Esophagus (tissue), 2 donors: ENCODE measurements around the gene KATNA1. TPM values are rescaled to one million over a fixed set of nuclear protein-coding genes. Genes with fewer than 3 reads are reported as not detected.
"Not testable (repeated sequence)": the region's sequence is repeated elsewhere in the genome, so short reads cannot be mapped to it uniquely, and the experiment has no call there.

ENCODE experiments used
- H3K27ac ChIP-seq, 2 donors: one replicate each; pipeline ENCODE4 v1.5.1; 2013; ENCODE audit warnings: low read depth in 2 of 2, mild to moderate bottlenecking in 2 of 2, inconsistent platforms in 1 of 2, low read length in 1 of 2, moderate library complexity in 1 of 2
- H3K27me3 ChIP-seq, 2 donors: one replicate each; pipeline ENCODE4 v1.6.1; 2013; ENCODE audit warnings: low read length in 2 of 2, control low read depth in 1 of 2, mild to moderate bottlenecking in 1 of 2; ENCODE audit not compliant: insufficient read depth in 2 of 2, control insufficient read depth in 1 of 2
- H3K36me3 ChIP-seq, 2 donors: one replicate each; pipeline ENCODE4 v1.6.1; 2013; ENCODE audit warnings: low read length in 1 of 2; ENCODE audit not compliant: control insufficient read depth in 2 of 2, insufficient read depth in 2 of 2
- H3K4me1 ChIP-seq, 2 donors: one replicate each; pipeline ENCODE4 v1.6.1; 2013; ENCODE audit warnings: low read length in 1 of 2; ENCODE audit not compliant: control insufficient read depth in 2 of 2, insufficient read depth in 2 of 2
- H3K4me3 ChIP-seq, 2 donors: one replicate each; pipeline ENCODE4 v1.5.1; 2013; ENCODE audit warnings: low read length in 2 of 2, mild to moderate bottlenecking in 2 of 2, low read depth in 1 of 2, moderate library complexity in 1 of 2
- H3K9me3 ChIP-seq, 2 donors: one replicate each; pipeline ENCODE4 v1.6.1; 2013; ENCODE audit warnings: mild to moderate bottlenecking in 2 of 2, low read depth in 1 of 2, low read length in 1 of 2, moderate library complexity in 1 of 2; ENCODE audit not compliant: control insufficient read depth in 2 of 2, insufficient read depth in 1 of 2
- WGBS, 2 donors: extraction: QIAGEN DNeasy Blood & Tissue Kit; methylation state at CpG; one replicate each; pipeline ENCODE4 v1.1.7; 2013; 5-methylcytosine and 5-hydroxymethylcytosine counted together
- polyA plus RNA-seq, 2 donors: library from polyadenylated mRNA; stranded (reverse); fragments of 200-250 nt; gene quantifications; one replicate each; pipeline ENCODE4 v1.2.3, GENCODE V29; 2013
- donor health status: healthy with polysubstance abuse.
- donor health status: Bipolar disorder and iron deficiency.

Gene KATNA1
- polyA plus RNA-seq, 2 donors, result 6.8 to 12.1 TPM

DNA sequence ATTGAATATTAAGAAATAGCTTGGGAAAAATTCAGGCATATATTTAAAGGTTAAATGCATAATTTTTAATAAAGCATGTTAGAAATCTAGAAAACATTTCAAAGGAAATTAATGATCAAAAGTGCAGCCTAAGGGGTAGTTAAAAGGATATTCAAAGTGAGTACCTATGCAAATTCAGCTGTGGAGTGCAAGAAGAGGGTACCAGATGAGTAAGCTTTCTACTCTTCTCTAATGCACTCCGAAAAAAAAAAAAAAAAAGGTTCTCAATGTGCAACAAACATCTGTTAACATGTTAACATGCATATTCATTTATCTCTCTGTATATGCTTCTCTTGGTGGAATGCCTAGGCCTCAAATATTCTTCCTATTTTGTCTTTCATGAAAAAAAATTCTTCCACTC lies 32.0 kb upstream of the KATNA1 start:
- Histone ChIP-seq H3K4me3 (no peak overlapping the region), H3K36me3 (peaks cover 9 to 14% of the 10 kb centered on the region in 2 donors), H3K27ac (no peak overlapping the region), H3K27me3 (no peaks in the 10 kb centered on the region), H3K9me3 (no peaks in the 10 kb centered on the region), H3K4me1 (no peaks in the 10 kb centered on the region)
- 43 to 54% methylated on average over 1 of the region's 1 CpG for WGBS, 2 donors

DNA sequence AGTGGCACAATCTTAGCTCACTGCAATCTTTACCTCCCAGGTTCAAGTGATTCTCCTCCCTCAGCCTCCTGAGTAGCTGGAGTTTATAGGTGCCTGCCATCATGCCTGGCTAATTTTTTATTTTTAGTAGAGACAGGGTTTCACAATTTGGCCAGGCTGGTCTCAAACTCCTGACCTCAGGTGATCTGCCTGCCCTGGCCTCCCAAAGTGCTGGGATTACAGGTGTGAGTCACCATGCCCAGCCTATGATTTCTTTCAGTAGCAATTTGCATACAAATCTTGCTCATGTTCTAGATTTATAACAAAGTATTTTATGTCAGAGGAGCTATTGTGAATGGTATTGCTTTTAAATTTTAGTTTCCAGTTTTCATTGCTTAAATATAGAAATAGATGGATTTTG lies 23.8 kb upstream of the KATNA1 start:
- not testable (repeated sequence) for H3K4me3 ChIP-seq, H3K4me1 ChIP-seq, H3K9me3 ChIP-seq, H3K27ac ChIP-seq, H3K27me3 ChIP-seq
- H3K36me3 ChIP-seq, result peaks cover 0 to 14% of the 10 kb centered on the region in 2 donors

DNA sequence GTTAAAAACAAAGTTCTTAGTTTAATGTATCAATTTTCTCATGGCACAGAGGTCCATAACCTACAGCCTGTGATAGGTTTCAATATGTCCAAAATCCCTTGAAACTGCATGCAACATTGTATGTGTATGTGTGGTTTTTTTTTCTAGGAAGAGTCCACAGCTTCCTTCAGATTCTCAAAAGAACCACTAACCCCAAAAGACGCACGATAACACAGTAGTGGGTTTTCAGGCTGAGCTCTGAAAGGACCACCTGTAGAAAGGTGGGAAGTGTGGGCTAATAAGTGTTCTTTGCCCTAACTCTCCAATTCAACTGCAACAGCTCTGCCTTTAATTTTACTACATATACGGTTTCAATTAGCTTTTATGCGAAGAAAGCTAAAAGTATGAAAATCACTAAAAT lies 11.5 kb upstream of the KATNA1 start:
- H3K4me1 ChIP-seq, result no peaks in the 10 kb centered on the region
- H3K27me3 ChIP-seq, result no peaks in the 10 kb centered on the region
- no peaks in the 10 kb centered on the region for H3K9me3 ChIP-seq
- H3K36me3 ChIP-seq, result peaks cover 2 to 7% of the 10 kb centered on the region in 2 donors
- 90 to 94% methylated on average over 4 of the region's 4 CpGs for WGBS, 2 donors
- H3K4me3 ChIP-seq, result no peak overlapping the region
- H3K27ac ChIP-seq, result no peak overlapping the region

DNA sequence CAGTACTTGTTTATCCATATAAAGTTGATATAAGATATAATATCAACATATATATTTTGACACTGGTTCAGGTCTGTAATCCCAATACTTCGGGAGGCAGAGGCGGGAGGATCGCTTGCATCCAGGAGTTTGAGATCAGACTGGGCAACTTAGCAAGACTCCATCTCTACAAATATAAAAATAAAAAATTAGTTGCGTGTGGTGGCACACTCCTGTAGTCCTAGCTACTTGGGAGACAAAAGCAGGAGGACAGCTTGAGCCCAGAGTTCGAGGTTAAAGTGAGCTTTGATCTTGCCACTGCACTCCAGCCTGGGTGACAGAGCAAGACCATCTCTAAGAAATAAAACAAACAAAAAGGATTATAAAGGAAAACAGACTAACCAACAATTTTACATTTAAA lies 8.9 kb upstream of the KATNA1 start:
- Histone ChIP-seq H3K4me3 (no peak overlapping the region), H3K4me1 (no peaks in the 10 kb centered on the region), H3K9me3 (no peaks in the 10 kb centered on the region), H3K36me3 (peaks cover 2 to 3% of the 10 kb centered on the region in 2 donors), H3K27me3 (no peaks in the 10 kb centered on the region), H3K27ac (no peak overlapping the region)
- 98 to 99% methylated on average over 5 of the region's 5 CpGs for WGBS, 2 donors

DNA sequence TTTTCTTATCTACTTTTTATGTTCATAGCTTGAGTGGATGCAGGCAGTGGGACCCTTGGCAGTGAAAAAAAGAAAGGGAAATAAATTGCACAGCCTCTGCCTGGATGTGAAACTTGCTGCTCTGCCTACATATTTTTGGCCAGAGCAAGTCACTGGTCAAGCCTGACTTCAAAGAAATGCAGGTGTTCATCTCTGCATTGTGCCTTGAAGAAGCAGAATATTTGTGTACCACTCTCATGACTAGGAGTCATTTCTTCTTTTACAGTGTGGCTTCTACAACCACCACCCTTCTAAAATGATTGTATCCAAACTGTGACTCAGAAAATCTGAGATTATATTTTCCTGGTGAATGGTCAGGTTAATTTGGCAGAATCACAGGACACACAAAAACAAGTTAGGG lies 2.5 kb upstream of the KATNA1 start:
- Histone ChIP-seq H3K27ac (no peak overlapping the region), H3K36me3 (no peaks in the 10 kb centered on the region), H3K9me3 (no peaks in the 10 kb centered on the region), H3K4me1 (no peaks in the 10 kb centered on the region), H3K27me3 (no peaks in the 10 kb centered on the region), H3K4me3 (no peak overlapping the region)

DNA sequence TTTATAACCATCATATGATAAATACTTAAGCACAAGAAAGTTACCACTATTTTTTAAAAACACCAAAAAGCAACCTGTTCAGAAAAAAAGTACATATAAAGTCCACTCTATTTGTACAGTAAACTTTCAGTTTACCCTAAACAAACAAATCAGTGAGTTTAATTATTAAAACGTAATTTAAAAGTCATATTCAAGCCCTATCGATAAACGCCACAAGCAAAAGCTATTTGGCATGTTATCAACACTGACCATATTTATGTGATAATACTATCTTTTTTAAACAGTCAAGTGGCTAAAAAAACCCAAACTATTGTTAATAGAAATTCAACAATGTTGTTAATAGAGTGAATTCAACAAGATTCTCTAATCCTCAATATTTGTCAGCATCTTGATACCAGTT lies 1.9 kb downstream of the KATNA1 start:
- WGBS, 2 donors, result 63 to 78% methylated on average over 3 of the region's 3 CpGs
- H3K4me3 ChIP-seq, result no peak overlapping the region
- H3K36me3 ChIP-seq, result no peaks in the 10 kb centered on the region
- no peaks in the 10 kb centered on the region for H3K27me3 ChIP-seq
- no peak overlapping the region for H3K27ac ChIP-seq
- H3K4me1 ChIP-seq, result peaks cover 2 to 3% of the 10 kb centered on the region in 2 donors
- H3K9me3 ChIP-seq, result no peaks in the 10 kb centered on the region

DNA sequence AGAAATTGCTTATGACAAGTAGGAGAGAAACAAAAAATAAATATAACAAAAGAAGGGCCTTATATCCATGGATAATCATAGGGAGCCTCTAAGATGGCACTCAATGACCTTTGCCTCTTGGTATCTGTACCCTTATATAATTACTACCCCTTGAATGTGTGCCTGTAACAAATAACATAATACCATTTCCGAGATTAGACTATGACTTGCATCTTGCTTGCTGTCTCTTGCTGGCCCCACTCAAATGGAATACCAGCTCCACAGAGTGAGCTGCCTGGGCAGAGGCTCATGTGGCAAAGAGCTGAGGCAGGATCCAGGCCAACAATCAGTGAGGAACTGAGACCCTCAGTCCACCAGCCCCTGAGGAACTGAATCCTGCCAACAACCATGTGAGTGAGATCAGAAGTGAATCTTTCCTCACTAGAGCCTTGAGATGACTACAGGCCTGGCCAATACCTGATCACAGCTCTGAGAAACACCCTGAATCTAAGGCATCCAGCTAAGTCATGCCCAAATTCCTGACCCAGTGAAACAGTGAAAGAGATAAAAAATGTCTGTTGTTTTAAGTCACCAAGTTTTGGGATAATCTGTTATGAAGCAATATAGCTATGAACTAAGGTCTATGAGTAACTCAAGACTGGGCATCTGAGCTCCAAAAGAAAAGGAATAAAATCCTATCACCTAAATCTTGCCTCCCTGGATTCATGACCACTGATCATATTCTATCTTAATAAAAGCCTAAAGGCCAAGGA lies 5.5 kb downstream of the KATNA1 start:
- Histone ChIP-seq H3K4me3 (no peak overlapping the region), H3K4me1 (peaks cover 2 to 3% of the 10 kb centered on the region in 2 donors), H3K27me3 (no peaks in the 10 kb centered on the region), H3K27ac (no peak overlapping the region), H3K9me3 (no peaks in the 10 kb centered on the region), H3K36me3 (peaks cover 0 to under 1% of the 10 kb centered on the region in 2 donors)
- WGBS, 2 donors, result 87 to 88% methylated on average over 1 of the region's 1 CpG

DNA sequence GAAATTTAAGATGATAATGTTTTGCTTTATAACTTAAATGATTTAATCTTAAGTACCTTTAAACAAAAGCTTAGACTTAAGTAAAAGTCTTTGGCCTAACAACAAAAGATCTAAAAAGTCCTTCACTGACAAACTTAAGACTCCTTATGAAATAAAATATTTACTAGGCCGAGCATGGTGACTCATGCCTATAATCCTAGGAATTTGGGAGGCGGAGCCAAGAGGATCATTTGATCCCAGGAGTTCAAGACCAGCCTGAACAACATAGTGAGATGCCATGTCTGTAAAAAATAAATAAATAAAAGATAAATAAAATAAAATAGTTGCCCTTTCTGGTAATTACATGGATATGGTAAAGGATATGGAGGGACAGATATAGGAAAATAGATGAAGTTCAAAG lies 12.4 kb downstream of the KATNA1 start:
- Histone ChIP-seq H3K4me1 (no peaks in the 10 kb centered on the region), H3K27ac (no peak overlapping the region), H3K4me3 (no peak overlapping the region), H3K9me3 (no peaks in the 10 kb centered on the region), H3K36me3 (peaks cover 0 to 3% of the 10 kb centered on the region in 2 donors), H3K27me3 (no peaks in the 10 kb centered on the region)
- 62 to 63% methylated on average over 2 of the region's 2 CpGs for WGBS, 2 donors

DNA sequence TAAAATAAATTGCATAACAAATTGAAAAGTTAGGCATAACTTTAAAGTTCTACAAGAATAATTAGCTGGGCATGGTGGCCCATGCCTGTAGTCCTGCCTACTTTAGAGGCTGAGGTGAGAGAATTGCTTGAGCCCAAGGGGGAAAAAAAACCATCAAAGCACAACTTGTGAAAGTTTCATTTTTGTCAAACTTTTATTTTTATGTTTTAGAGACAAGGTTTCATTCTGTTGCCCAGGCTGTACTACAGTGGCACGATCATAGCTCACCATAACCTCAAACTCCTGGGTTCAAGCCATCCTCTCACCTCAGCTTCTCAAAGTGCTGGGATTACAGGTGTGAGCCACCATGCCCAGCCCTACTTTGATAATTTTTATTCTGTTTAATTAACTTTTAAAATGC lies 14.2 kb downstream of the KATNA1 start:
- Histone ChIP-seq H3K36me3 (peaks cover 0 to 3% of the 10 kb centered on the region in 2 donors), H3K27me3 (no peaks in the 10 kb centered on the region), H3K9me3 (no peaks in the 10 kb centered on the region), H3K4me3 (no peak overlapping the region), H3K4me1 (no peaks in the 10 kb centered on the region), H3K27ac (no peak overlapping the region)
- 96 to 98% methylated on average over 1 of the region's 1 CpG for WGBS, 2 donors

DNA sequence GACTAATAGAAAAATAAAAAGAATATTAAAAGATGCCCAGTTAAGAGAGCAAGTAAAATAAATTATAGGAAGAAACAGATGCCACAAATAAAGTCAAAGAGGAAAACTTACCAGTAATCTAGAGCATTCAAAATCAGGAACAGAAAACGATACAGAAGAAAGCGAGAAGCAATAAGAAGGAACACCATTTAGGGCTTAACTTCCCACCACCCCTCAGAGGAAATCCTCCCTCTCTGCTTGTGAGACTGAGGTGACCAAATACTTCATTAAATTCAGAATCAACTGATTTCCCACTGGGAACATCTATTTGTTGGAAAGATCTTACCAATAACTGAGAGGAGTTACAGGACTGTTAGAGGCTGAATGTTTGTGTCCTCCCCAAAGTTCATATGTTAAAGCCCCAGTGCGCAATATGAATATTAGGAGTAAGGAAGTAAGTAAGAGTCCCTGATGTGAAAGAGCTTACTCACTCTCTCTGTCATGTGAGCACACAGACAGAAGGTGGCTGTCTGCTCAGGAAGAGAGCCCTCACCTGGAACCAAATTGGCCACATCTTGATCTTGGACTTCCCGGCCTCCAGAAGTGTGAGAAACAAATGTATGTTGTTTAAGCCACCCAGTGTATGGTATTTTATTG lies 19.5 kb downstream of the KATNA1 start:
- H3K4me1 ChIP-seq, result no peaks in the 10 kb centered on the region
- H3K27me3 ChIP-seq, result no peaks in the 10 kb centered on the region
- peak overlapping the region in 1 of 2 donors; percentile 4 for H3K27ac ChIP-seq
- WGBS, 2 donors, result 88 to 91% methylated on average over 4 of the region's 4 CpGs
- H3K4me3 ChIP-seq, result no peak overlapping the region
- no peaks in the 10 kb centered on the region for H3K9me3 ChIP-seq
- H3K36me3 ChIP-seq, result peaks cover 0 to 2% of the 10 kb centered on the region in 2 donors
